HG02610 (cell line): ENCODE results near the gene CYBA.

Experiments used
- ATAC-seq: cut with Tn5 transposase; IDR thresholded peaks from one replicate; pipeline ENCODE4 v1.9.1; 2021; ENCODE audit warnings: mild to moderate bottlenecking, moderate library complexity; ENCODE audit not compliant: unreplicated experiment

CYBA gene

DNA sequence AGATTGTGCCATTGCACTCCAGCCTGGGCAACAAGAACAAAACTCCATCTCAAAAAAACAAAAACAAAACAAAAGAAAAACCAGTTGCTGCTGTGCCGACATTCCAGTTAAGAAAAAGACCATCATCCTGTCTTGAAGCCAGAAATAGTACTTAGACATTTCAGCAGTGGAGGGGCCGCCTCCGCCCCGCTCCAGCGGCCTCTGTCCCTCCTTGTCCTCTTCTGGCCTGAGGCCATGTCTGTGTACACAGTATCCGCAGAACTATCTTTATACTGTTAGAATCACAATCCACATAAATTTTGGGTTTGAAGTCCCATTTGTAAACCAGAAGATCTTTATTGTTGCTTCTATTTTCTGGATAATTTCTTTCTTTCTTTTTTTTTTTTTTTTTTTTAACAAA, 55.8 kb downstream of the CYBA start:
- ATAC-seq = no peak

- ATAC-seq = no peak
These were observed 56.9 kb downstream of the CYBA start for GRCh38 chr16:88593910-88594309.

GRCh38 chr16:88593489-88593888, 57.4 kb downstream of the CYBA start:
- ATAC-seq = no peak
